HG02884 (cell line): ENCODE data around the gene CLEC6A.
"Not testable (repeated sequence)": the region's sequence is repeated elsewhere in the genome, so short reads cannot be mapped to it uniquely, and the experiment has no call there.

ENCODE experiments used
- ATAC-seq: cut with Tn5 transposase; IDR thresholded peaks from one replicate; pipeline ENCODE4 v1.9.1; 2021; ENCODE audit warnings: mild to moderate bottlenecking, moderate library complexity; ENCODE audit not compliant: unreplicated experiment

CLEC6A gene

GRCh38 chr12:8493084-8493483 lies 37.3 kb downstream of the CLEC6A start:
- peak; percentile 91 for ATAC-seq

- not testable (repeated sequence) for ATAC-seq
Measured at GRCh38 chr12:8495671-8496070, 39.9 kb downstream of the CLEC6A start.

- ATAC-seq, result not testable (repeated sequence)
Measured at GRCh38 chr12:8496074-8496473, 40.3 kb downstream of the CLEC6A start.

GRCh38 chr12:8499616-8500015 lies 43.9 kb downstream of the CLEC6A start:
- ATAC-seq, result no peak

GRCh38 chr12:8501720-8502119 lies 46.0 kb downstream of the CLEC6A start:
- no peak for ATAC-seq

GRCh38 chr12:8504351-8504750 lies 48.6 kb downstream of the CLEC6A start:
- ATAC-seq, result no peak

- ATAC-seq, result no peak
Measured at GRCh38 chr12:8507596-8507995, 51.8 kb downstream of the CLEC6A start.

- no peak for ATAC-seq
Measured at GRCh38 chr12:8508223-8508622, 52.5 kb downstream of the CLEC6A start.

GRCh38 chr12:8508910-8509841 lies 53.4 kb downstream of the CLEC6A start:
- ATAC-seq, result no peak

- ATAC-seq, result no peak
Measured at GRCh38 chr12:8513256-8513655, 57.5 kb downstream of the CLEC6A start, which contains the start of gene CLEC4D. Gene CLEC4D, plus strand, starts transcription at chr12:8513503. Its CDS starts 230 bp downstream, at chr12:8513733.

- no peak for ATAC-seq
Measured at GRCh38 chr12:8517971-8518370, 62.2 kb downstream of the CLEC6A start.

- no peak for ATAC-seq
Measured at GRCh38 chr12:8519171-8519570, 63.4 kb downstream of the CLEC6A start.

- no peak for ATAC-seq
Measured at GRCh38 chr12:8527250-8528130, 71.7 kb downstream of the CLEC6A start.
